ENCODE measurements around the gene ZMYND10.

Gene ZMYND10

GRCh38 chr3:50351323-50351697 is 5.8 kb upstream of the ZMYND10 start (continued):
- TF ChIP-seq BACH2 (CRISPR knock-in tag; IDR thresholded peaks at IDR 0.05; ENCODE audit: borderline replicate concordance) (no peak), CREB5 (CRISPR knock-in tag; IDR thresholded peaks at IDR 0.05; ENCODE audit: low read depth) (no peak), OSR1 (CRISPR knock-in tag; IDR thresholded peaks at IDR 0.05) (no peak)

GRCh38 chr3:50350527-50351322 is 5.2 kb upstream of the ZMYND10 start, which contains the start of the genes CYB561D2 and NPRL2:
Gene CYB561D2, plus strand, starts transcription at chr3:50350862. Its CDS starts 572 bp downstream, at chr3:50351434.
Gene NPRL2, minus strand, starts transcription at chr3:50350775. Its CDS starts 123 bp downstream, at chr3:50350652.
- peak; percentile 93 for ATAC-seq
- TF ChIP-seq OSR1 (CRISPR knock-in tag; IDR thresholded peaks at IDR 0.05) (no peak), CSDC2 (CRISPR knock-in tag; IDR thresholded peaks at IDR 0.05) (peak; percentile 31; the same call in 1 of the 2 replicates)

GRCh38 chr3:50350213-50350526 is 4.6 kb upstream of the ZMYND10 start:
- ATAC-seq, result no peak
- TF ChIP-seq ZNF70 (CRISPR knock-in tag; IDR thresholded peaks at IDR 0.05) (no peak), CSRNP3 (CRISPR knock-in tag; IDR thresholded peaks at IDR 0.05) (no peak), POU6F1 (CRISPR knock-in tag; IDR thresholded peaks at IDR 0.05; ENCODE audit: borderline replicate concordance, low read depth) (no peak), ISL1 (CRISPR knock-in tag; IDR thresholded peaks at IDR 0.05) (no peak)

GRCh38 chr3:50347187-50347813 is 1.8 kb upstream of the ZMYND10 start:
- TF ChIP-seq ZNF70 (CRISPR knock-in tag; IDR thresholded peaks at IDR 0.05) (0 out of 2 replicates have a peak, but pooled peaks have one; percentile 20), ESRRG (CRISPR knock-in tag; IDR thresholded peaks at IDR 0.05) (no peak), PPARA (CRISPR knock-in tag; IDR thresholded peaks at IDR 0.05; ENCODE audit: borderline replicate concordance) (no peak), ZNF565 (CRISPR knock-in tag; conservative IDR thresholded peaks at IDR 0.05; ENCODE audit: low read depth) (no peak), GLIS3 (CRISPR knock-in tag; IDR thresholded peaks at IDR 0.05) (no peak)
- ATAC-seq, result peak; percentile 8

- no peak for ATAC-seq
- TF ChIP-seq ZNF565 (CRISPR knock-in tag; conservative IDR thresholded peaks at IDR 0.05; ENCODE audit: low read depth) (no peak), ESRRG (CRISPR knock-in tag; IDR thresholded peaks at IDR 0.05) (no peak), CSRNP3 (CRISPR knock-in tag; IDR thresholded peaks at IDR 0.05) (no peak), ZFP30 (CRISPR knock-in tag; IDR thresholded peaks at IDR 0.05) (no peak), RARB (CRISPR knock-in tag; IDR thresholded peaks at IDR 0.05) (no peak), GLIS3 (CRISPR knock-in tag; IDR thresholded peaks at IDR 0.05) (no peak), ZNF70 (CRISPR knock-in tag; IDR thresholded peaks at IDR 0.05) (no peak), POU6F1 (CRISPR knock-in tag; IDR thresholded peaks at IDR 0.05; ENCODE audit: borderline replicate concordance, low read depth) (no peak), CSDC2 (CRISPR knock-in tag; IDR thresholded peaks at IDR 0.05) (no peak), ZC3H10 (CRISPR knock-in tag; IDR thresholded peaks at IDR 0.05) (no peak), ZNF8 (CRISPR knock-in tag; IDR thresholded peaks at IDR 0.05) (no peak), OSR1 (CRISPR knock-in tag; IDR thresholded peaks at IDR 0.05) (no peak), TOX (CRISPR knock-in tag; IDR thresholded peaks at IDR 0.05; ENCODE audit: borderline replicate concordance) (no peak), BACH2 (CRISPR knock-in tag; IDR thresholded peaks at IDR 0.05; ENCODE audit: borderline replicate concordance) (no peak), SNAI2 (CRISPR knock-in tag; IDR thresholded peaks at IDR 0.05) (no peak), PPARA (CRISPR knock-in tag; IDR thresholded peaks at IDR 0.05; ENCODE audit: borderline replicate concordance) (no peak)
Observed at GRCh38 chr3:50345008-50345407, 524 bp downstream of the ZMYND10 start.
